SK-N-SH (cell line): ENCODE data around the gene PRKG1. TPM values are rescaled to one million over a fixed set of nuclear protein-coding genes. Genes with fewer than 3 reads are reported as not detected.

Experiments
- CTCF ChIA-PET: fragments of 300-600, 350-600 bp; formaldehyde crosslinking; extraction: SDS; loops from one replicate; lab custom pipeline; 2021; lab: Yijun Ruan, JAX
- POLR2A ChIA-PET: fragments of 350-600 bp; sonication (Branson Sonifier 250); formaldehyde crosslinking; extraction: SDS; loops from one replicate; lab custom pipeline; 2020; ENCODE audit warnings: antibody characterized with exemption, inconsistent platforms; lab: Yijun Ruan, JAX
- DNase-seq: peaks from one replicate; pipeline ENCODE4 v3.0.0; 2012
- H2AFZ ChIP-seq: fragments of 200-600 bp; sonication (generic); 2 replicates; pipeline ENCODE4 v1.8.1; 2016; ENCODE audit warnings: antibody characterized with exemption, mild to moderate bottlenecking, low read depth
- H3F3A ChIP-seq: fragments of 200-600 bp; sonication (generic); replicated peaks from 2 replicates; pipeline ENCODE3; 2016; ENCODE audit warnings: antibody characterized with exemption, mild to moderate bottlenecking; ENCODE audit not compliant: insufficient read depth
- H3K27ac ChIP-seq, 2 experiments: fragments of 200-500 bp in 1 of 2; fragments of 200-600 bp in 1 of 2; sonication (Bioruptor generic) in 1 of 2; sonication (generic), shearing (Covaris generic) in 1 of 2; 2 replicates each; pipeline versions ENCODE4 v1.5.1 to v1.6.1; 2014 to 2016; ENCODE audit warnings: low read depth in 2 of 2, inconsistent platforms in 1 of 2, low read length in 1 of 2, mild to moderate bottlenecking in 1 of 2, mixed read lengths in 1 of 2
- H3K27me3 ChIP-seq: fragments of 200-600 bp; sonication (generic), shearing (Covaris generic); 2 replicates; pipeline ENCODE4 v1.6.1; 2016; ENCODE audit warnings: mixed run types; ENCODE audit not compliant: insufficient read depth
- H3K36me3 ChIP-seq, 2 experiments: fragments of 200-500 bp in 1 of 2; fragments of 200-600 bp in 1 of 2; sonication (Bioruptor generic) in 1 of 2; sonication (generic) in 1 of 2; replicated peaks in 1 of 2; 2 replicates each; pipeline versions ENCODE3 to v1.5.1; 2014 to 2016; ENCODE audit warnings: low read length in 1 of 2, mild to moderate bottlenecking in 1 of 2; ENCODE audit not compliant: insufficient read depth in 2 of 2, control insufficient read depth in 1 of 2
- H3K4me1 ChIP-seq, 2 experiments: fragments of 200-500 bp in 1 of 2; fragments of 200-600 bp in 1 of 2; sonication (Bioruptor generic) in 1 of 2; sonication (generic), shearing (Covaris generic) in 1 of 2; 2 replicates each; pipeline versions ENCODE4 v1.5.1 to v1.6.1; 2014 to 2016; ENCODE audit warnings: low read depth in 1 of 2, low read length in 1 of 2, mixed run types in 1 of 2; ENCODE audit not compliant: insufficient read depth in 2 of 2, control insufficient read depth in 1 of 2
- H3K4me2 ChIP-seq: fragments of 200-600 bp; sonication (generic), shearing (Covaris generic); 2 replicates; pipeline ENCODE4 v1.6.1; 2017; ENCODE audit warnings: mixed run types
- H3K4me3 ChIP-seq, 2 experiments: fragments of 200-500 bp in 1 of 2; fragments of 200-600 bp in 1 of 2; sonication (Bioruptor generic) in 1 of 2; sonication (generic), shearing (Covaris generic) in 1 of 2; 2 replicates each; pipeline versions ENCODE4 v1.5.1 to v1.8.1; 2014 to 2016; ENCODE audit warnings: low read depth in 2 of 2, inconsistent platforms in 1 of 2, low read length in 1 of 2, mild to moderate bottlenecking in 1 of 2, mixed read lengths in 1 of 2, moderate library complexity in 1 of 2
- H3K79me2 ChIP-seq: fragments of 200-600 bp; sonication (generic); 2 replicates; pipeline ENCODE4 v1.8.1; 2017; ENCODE audit warnings: mild to moderate bottlenecking; ENCODE audit not compliant: insufficient read depth
- H3K9ac ChIP-seq: fragments of 200-600 bp; sonication (generic); 2 replicates; pipeline ENCODE4 v1.6.1; 2017; ENCODE audit warnings: mixed run types
- H3K9me2 ChIP-seq: fragments of 200-600 bp; sonication (generic); 2 replicates; pipeline ENCODE4 v1.6.1; 2017; ENCODE audit warnings: mixed run types
- H3K9me3 ChIP-seq: fragments of 200-600 bp; sonication (generic); 2 replicates; pipeline ENCODE4 v1.6.1; 2017; ENCODE audit warnings: mixed run types, mild to moderate bottlenecking, moderate library complexity
- H4K20me1 ChIP-seq: fragments of 200-600 bp; sonication (generic); 2 replicates; pipeline ENCODE4 v1.6.1; 2017; ENCODE audit warnings: mild to moderate bottlenecking, mixed run types; ENCODE audit not compliant: insufficient read depth
- CTCF ChIP-seq: fragments of 200-600 bp; sonication (generic); IDR thresholded peaks from 2 replicates; pipeline ENCODE4 v1.6.1; 2017; ENCODE audit warnings: antibody characterized with exemption, mild to moderate bottlenecking, moderate library complexity
- EP300 ChIP-seq, 2 experiments: IDR thresholded peaks; 2 replicates each; pipeline versions ENCODE4 v1.4.0 to v1.6.1; 2012; ENCODE audit warnings: borderline replicate concordance in 1 of 2, low read depth in 1 of 2, low read length in 1 of 2
- EZH2phosphoT487 ChIP-seq: fragments of 200-600 bp; sonication (generic); IDR thresholded peaks from 2 replicates; pipeline ENCODE4 v1.6.1; 2017; ENCODE audit warnings: low read depth, mixed run types, mild to moderate bottlenecking, antibody characterized with exemption, moderate library complexity, borderline replicate concordance
- FOXM1 ChIP-seq: IDR thresholded peaks from 2 replicates; pipeline ENCODE4 v1.4.0; 2012; ENCODE audit warnings: low read depth, mild to moderate bottlenecking
- IRF3 ChIP-seq: fragments of 150-350 bp; IDR thresholded peaks from 2 replicates; pipeline ENCODE4 v1.6.1; 2016; ENCODE audit warnings: mild to moderate bottlenecking, low read depth, low read length
- JUND ChIP-seq: IDR thresholded peaks from 2 replicates; pipeline ENCODE4 v1.4.0; 2012
- MEF2A ChIP-seq: IDR thresholded peaks from 2 replicates; pipeline ENCODE4 v1.4.0; 2012; ENCODE audit warnings: low read depth, borderline replicate concordance
- NRF1 ChIP-seq: IDR thresholded peaks from 2 replicates; pipeline ENCODE4 v1.6.1; 2012; ENCODE audit warnings: low read depth, mild to moderate bottlenecking, low read length
- PBX3 ChIP-seq: IDR thresholded peaks from 2 replicates; pipeline ENCODE4; 2012
- POLR2AphosphoS5 ChIP-seq: IDR thresholded peaks from 2 replicates; pipeline ENCODE4 v1.6.1; 2012; ENCODE audit warnings: low read depth, low read length
- RCOR1 ChIP-seq: fragments of 150-350 bp; IDR thresholded peaks from 2 replicates; pipeline ENCODE4 v1.6.1; 2017; ENCODE audit warnings: antibody characterized with exemption, low read length
- REST ChIP-seq: IDR thresholded peaks from 2 replicates; pipeline ENCODE4 v1.6.1; 2012; ENCODE audit warnings: mild to moderate bottlenecking, low read depth, low read length, moderate library complexity
- RXRA ChIP-seq: IDR thresholded peaks from 2 replicates; pipeline ENCODE4 v1.4.0; 2012; ENCODE audit warnings: low read depth, mild to moderate bottlenecking, borderline replicate concordance
- SIN3A ChIP-seq: IDR thresholded peaks from 2 replicates; pipeline ENCODE4 v1.6.1; 2012; ENCODE audit warnings: low read depth, mild to moderate bottlenecking, low read length, moderate library complexity, borderline replicate concordance
- TAF1 ChIP-seq: IDR thresholded peaks from 2 replicates; pipeline ENCODE4 v1.6.1; 2012; ENCODE audit warnings: low read depth, mild to moderate bottlenecking, low read length, moderate library complexity, borderline replicate concordance
- WGBS: methylation state at CpG from one replicate; pipeline ENCODE4 v1.1.6; 2017; ENCODE audit warnings: low lambda C conversion rate; 5-methylcytosine and 5-hydroxymethylcytosine counted together
- polyA plus RNA-seq, 3 experiments: library from polyadenylated mRNA; depleted of rRNA; stranded (reverse); fragments of >200 nt; gene quantifications; 2 replicates each; pipeline ENCODE4 v1.2.3, GENCODE V29; 2012

Gene PRKG1
- polyA plus RNA-seq, 1 of the 3 experiments (the other 2 are of a cell fraction), result 4.1 TPM

- TF ChIP-seq REST (no peak), NRF1 (no peak), MEF2A (no peak), PBX3 (no peak), SIN3A (no peak), CTCF (no peak), JUND (no peak), FOXM1 (no peak), RXRA (no peak), TAF1 (no peak), RCOR1 (no peak)
These were observed 8.6 kb downstream of the PRKG1 start (continued) for GRCh38 chr10:51082857-51083256.

- Histone ChIP-seq H3K9ac (no peak overlapping the region), H3K27ac (no peak overlapping the region; a peak in 1 of 4 replicates), H3K9me3 (no peaks in the 10 kb centered on the region), H3K9me2 (no peaks in the 10 kb centered on the region), H3K4me2 (no peak overlapping the region), H3K4me3 (no peak overlapping the region), H4K20me1 (no peaks in the 10 kb centered on the region), H3K4me1 (no peaks in the 10 kb centered on the region; a peak in 1 of 4 replicates), H3K36me3 (no peaks in the 10 kb centered on the region), H3K79me2 (no peaks in the 10 kb centered on the region), H2AFZ (no peak overlapping the region), H3K27me3 (no peaks in the 10 kb centered on the region), H3F3A (no peaks in the 10 kb centered on the region)
- ChIA-PET POLR2A (no interaction called here), CTCF (interaction anchor here (0.7 to 2.1 kb wide), 6 partner anchors 9 to 1133 kb away, joined by 3 to 12 read pairs (median 3); partner anchors contain the start of gene PRKG1)
- 73% methylated on average over 6 of the region's 6 CpGs for WGBS
- DNase-seq, result no peak
- TF ChIP-seq POLR2AphosphoS5 (no peak), EZH2phosphoT487 (no peak), IRF3 (no peak), EP300 (IDR thresholded peaks at IDR 0.05; ENCODE audit: borderline replicate concordance in 1 of 2, low read depth in 1 of 2, low read length in 1 of 2) (no peak)
These were observed 9.1 kb downstream of the PRKG1 start for GRCh38 chr10:51083356-51083853.
